ENCODE results near the gene FAN1.

Gene FAN1

DNA sequence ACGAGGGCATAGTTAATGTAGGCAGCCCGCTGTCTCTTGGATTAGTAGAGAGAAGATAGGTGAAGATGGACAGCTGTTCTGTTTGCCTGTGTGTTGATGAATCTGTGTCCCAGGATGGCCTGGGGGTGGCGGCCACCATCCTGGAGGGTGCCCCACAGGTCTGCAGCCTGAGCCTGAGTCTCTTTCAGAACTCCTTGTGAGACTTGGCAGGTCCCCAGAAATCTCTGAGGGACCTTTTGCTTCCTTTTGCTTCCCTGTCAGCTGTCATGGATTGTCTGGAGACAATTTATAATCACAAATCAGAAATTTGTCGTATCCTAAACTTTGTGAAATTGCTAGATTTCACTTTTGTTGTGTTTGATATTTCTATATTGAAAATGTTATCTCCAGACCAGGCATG lies 17.4 kb downstream of the FAN1 start:
- no peak for DNase-seq (ENCODE audit: low spot score)

GRCh38 chr15:30921781-30922479 lies 18.2 kb downstream of the FAN1 start:
- no peak for DNase-seq (ENCODE audit: low spot score)

- DNase-seq (ENCODE audit: low spot score), result no peak
These were observed 19.0 kb downstream of the FAN1 start for GRCh38 chr15:30922480-30923311.

- no peak for DNase-seq (ENCODE audit: low spot score)
These were observed 19.7 kb downstream of the FAN1 start for GRCh38 chr15:30923429-30923828.

DNA sequence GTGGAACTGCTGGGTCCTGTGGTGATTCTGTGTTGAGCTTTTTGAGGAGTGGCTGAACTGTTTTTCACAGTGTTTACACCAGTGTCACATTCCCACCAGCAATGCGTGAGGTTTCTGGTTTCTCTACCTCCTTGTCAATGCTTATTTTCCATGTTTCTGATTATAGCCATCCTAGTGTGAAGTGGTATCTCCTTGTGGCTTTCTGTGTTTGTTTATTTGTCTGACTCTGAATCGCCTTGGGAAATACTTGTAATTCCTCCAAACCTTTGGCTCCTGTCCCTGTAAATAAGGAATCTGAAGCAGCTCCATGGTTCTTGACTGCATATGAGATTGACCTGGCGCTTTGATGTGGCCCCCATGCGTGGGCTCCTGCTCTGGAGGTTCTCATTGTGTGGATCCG lies 20.6 kb downstream of the FAN1 start:
- no peak for DNase-seq (ENCODE audit: low spot score)

DNA sequence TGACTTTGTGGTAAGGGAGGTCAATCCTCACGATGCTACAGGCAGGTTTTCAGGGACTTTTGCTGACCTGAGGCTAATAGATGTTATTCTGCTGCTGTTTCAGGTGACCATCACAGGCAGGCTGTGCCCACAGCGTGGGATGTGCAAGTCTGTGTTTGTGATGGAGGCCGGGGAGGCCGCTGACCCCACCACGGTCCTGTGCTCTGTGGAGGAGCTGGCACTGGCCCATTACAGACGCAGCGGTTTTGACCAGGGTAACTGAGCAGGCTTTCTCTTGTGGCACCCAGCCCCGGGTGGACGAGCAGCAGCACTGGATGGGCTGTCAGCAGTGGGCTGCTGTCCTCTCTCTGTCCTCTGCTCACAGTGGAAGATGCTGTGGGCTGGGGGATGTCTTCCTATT lies 22.0 kb downstream of the FAN1 start:
- DNase-seq (ENCODE audit: low spot score), result no peak

GRCh38 chr15:30926161-30926560 lies 22.4 kb downstream of the FAN1 start:
- no peak for DNase-seq (ENCODE audit: low spot score)

DNA sequence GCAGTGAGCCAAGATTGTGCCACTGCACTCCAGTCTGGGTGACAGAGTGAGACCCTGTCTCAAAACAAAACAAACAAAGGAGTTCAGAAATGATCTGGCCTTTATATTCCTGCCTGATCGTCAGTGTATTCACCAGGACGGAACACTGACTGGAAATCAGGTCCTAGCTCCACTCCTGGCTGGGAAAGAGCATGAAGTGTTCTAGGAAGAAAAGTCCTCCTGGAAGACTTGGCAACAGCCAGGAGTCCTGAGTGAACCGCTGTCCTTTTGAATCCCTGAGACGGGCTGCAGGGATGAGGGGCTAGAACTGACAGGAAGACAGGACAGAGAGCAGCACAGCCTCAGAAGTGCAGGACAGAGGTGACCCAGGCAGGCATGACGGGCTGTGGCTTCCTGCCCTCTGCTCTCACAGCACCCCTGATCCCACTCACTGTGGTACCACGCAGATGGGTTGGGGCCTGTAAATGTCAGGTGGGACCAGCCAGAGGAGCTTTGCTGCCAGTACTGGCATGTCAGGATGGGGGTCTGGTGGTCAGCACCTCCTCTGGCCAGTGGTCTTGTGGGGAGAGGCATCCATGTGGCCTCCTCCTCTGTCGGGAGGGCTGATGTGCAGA lies 23.5 kb downstream of the FAN1 start:
- no peak for DNase-seq (ENCODE audit: low spot score)

DNA sequence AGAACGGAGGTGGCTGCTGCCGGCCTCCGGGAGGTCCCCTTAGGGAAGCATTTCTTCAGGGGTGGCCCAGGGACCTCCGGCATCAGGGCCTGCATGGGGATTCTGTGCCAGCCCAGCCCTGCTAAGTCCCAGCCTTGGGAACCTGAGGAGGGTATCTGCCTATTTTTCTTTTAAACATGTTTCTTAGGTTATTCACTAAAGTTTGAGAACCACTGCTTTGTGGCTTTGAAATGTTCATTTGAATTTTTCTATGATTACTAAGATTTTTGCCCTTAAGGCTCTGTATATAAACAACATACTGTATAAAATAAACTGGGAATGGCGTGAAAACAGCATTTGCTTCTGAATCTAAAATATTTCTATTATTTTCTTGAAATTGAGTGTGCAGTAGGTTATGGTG lies 24.4 kb downstream of the FAN1 start:
- no peak for DNase-seq (ENCODE audit: low spot score)

GRCh38 chr15:30929064-30929669 lies 25.5 kb downstream of the FAN1 start:
- no peak for DNase-seq (ENCODE audit: low spot score)

DNA sequence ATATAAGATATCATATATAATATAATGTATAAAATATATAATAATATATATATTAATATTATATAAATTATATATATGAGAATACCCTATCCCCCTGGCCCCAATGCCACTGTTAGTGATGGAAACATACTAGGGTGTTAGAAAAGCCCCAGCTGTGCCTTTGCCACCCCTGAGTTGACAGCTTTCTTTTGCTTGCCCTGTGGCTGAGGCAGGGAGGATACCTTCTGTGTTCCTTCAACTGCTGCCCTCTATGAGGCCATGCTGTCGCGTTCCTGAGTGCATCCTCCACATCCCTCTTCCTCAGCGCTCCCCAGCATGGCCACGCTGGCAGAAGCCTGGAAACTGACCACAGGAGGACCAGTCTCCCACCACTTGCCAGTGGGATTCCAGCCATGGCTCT lies 26.3 kb downstream of the FAN1 start:
- DNase-seq (ENCODE audit: low spot score), result no peak

DNA sequence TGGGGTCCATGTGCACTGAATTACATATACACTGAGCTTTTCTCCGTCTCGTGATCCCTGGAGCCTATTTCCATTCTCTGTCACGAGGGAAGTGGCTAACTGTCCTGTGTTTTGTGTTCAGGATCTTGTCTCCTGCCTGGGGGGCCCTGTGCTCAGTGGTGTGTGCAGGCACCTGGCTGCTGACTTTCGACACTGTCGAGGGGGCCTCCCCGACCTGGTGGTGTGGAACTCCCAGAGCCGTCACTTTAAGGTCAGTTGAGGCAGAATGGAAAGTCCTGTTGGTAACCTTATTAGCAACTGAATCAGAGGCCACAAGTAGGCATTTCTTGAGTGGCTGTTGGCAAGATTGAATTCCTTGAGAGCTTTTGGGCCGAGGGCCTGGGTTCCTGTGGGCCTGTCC lies 26.7 kb downstream of the FAN1 start:
- DNase-seq (ENCODE audit: low spot score), result no peak

- no peak for DNase-seq (ENCODE audit: low spot score)
These were observed 29.6 kb downstream of the FAN1 start for GRCh38 chr15:30933293-30933692.

DNA sequence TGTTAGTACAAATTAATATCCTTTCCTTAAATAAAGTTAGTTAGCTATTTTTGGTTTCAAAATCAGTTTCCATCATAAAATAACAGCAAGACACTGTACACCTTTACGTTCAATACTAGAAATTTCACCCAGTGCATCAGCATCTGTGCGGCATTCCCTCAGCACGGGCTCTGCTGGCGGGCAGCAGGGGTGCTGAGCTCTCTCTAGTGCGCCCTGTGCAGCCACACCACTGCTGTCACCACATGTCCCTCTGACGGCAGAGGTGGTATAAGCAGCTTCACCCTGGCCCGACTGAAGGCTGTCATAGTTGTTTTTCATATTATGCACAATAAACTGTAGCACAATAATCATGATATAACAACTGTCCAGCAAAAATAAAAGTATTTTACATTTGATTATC lies 35.4 kb downstream of the FAN1 start:
- DNase-seq (ENCODE audit: low spot score), result no peak

GRCh38 chr15:30940359-30940758 lies 36.6 kb downstream of the FAN1 start:
- DNase-seq (ENCODE audit: low spot score), result no peak

DNA sequence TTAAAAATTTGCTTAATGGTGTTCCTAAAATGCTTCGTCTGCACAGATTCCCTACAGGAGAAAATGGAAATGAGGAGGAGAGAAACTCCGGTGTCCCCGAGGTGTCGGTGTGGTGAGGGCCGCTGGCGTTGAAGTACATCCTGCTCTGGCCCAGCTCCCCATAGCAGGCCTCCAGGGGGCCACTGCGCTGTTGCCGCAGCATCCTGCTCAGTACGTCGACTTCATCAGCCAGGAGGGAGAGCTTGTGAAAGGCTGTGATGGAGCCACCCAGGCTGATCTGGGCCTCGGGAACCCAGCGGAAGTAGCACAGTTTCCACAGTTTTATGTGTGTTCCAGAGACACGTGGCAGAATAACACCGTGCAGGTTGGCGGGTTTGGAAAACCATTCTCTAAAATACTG lies 37.8 kb downstream of the FAN1 start:
- DNase-seq (ENCODE audit: low spot score), result no peak

GRCh38 chr15:30943654-30944335 lies 40.1 kb downstream of the FAN1 start:
- DNase-seq (ENCODE audit: low spot score), result no peak

- DNase-seq (ENCODE audit: low spot score), result no peak
These were observed 49.5 kb downstream of the FAN1 start for GRCh38 chr15:30953183-30953582.

DNA sequence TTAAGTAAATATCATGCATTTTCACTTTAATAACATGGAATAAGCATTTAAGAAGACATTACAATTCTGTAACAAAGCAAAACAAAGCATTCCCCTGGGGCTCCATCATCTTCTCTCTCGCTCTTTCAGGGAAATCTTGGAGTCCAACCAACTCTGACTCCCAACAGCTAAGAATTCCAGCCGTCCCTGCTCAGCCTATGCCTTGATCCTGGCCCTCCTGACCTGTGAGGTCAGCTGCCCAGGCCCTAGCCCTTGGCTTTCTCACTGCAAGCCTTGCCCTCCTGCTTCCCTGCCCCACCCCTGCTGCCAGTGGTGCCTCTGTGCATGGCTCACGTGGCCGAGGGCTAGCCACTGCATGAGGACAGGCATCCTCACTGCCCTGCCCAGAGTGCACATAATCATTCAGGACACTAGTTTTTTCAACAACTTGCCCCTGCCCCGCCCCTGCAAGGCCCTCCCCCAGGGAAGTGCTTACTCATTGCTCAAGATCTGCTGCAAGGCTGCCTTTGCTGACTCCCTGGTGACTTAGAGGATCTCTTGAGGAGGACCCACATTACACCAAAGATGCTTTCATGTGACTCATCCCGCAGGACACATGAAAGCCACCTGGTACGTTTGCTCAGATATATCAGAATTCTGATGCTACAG lies 50.1 kb downstream of the FAN1 start:
- DNase-seq (ENCODE audit: low spot score), result no peak

DNA sequence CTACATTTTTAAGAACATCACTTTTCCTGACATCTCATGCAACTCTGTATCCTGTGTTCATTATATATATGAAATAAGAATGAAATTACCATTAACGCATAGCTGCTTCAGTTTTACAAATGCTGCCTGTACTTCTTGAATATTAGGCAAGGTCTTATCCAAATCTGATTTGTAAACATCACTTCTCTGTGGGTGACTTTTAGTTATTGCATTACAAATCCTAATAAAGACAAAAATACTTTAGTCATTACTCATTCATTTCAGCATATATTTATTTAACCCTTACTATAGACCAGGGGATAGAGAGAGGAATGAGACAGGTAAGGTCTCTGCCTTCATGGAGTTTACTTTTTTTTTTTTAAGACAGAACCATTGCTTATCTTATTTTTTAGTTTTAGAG lies 51.0 kb downstream of the FAN1 start:
- no peak for DNase-seq (ENCODE audit: low spot score)

GRCh38 chr15:30956216-30957124 lies 52.8 kb downstream of the FAN1 start:
- DNase-seq (ENCODE audit: low spot score), result no peak

Data from CD4-positive, alpha-beta T cell treated with Interleukin-2 at 100 ng/mL for 4 hours (primary cell).